NB4 (cell line): Measurements from ENCODE around the gene B4GALT5.

Source experiments
- MYC ChIP-seq: IDR thresholded peaks from 2 replicates; pipeline ENCODE4 v1.6.1; 2011; ENCODE audit warnings: low read depth, low read length
- POLR2A ChIP-seq: IDR thresholded peaks from 2 replicates; pipeline ENCODE4 v1.6.1; 2011; ENCODE audit warnings: mild to moderate bottlenecking; ENCODE audit not compliant: insufficient read length; ENCODE audit errors: extremely low read depth

GRCh38 chr20:49594143-49594930, 119.3 kb downstream of the B4GALT5 start:
- no peak for TF ChIP-seq POLR2A
- TF ChIP-seq MYC, result peak; percentile 58; the same call in 1 of the 2 replicates
